SH-SY5Y (cell line): Measurements from ENCODE around the gene MADD.

Experiments
- GATA2 ChIP-seq: IDR thresholded peaks from 2 replicates; pipeline ENCODE4 v1.6.1; 2011; ENCODE audit warnings: mild to moderate bottlenecking, low read depth, low read length
- GATA3 ChIP-seq: IDR thresholded peaks from 2 replicates; pipeline ENCODE4 v1.6.1; 2011; ENCODE audit warnings: low read depth, mild to moderate bottlenecking, low read length, moderate library complexity

MADD gene

DNA sequence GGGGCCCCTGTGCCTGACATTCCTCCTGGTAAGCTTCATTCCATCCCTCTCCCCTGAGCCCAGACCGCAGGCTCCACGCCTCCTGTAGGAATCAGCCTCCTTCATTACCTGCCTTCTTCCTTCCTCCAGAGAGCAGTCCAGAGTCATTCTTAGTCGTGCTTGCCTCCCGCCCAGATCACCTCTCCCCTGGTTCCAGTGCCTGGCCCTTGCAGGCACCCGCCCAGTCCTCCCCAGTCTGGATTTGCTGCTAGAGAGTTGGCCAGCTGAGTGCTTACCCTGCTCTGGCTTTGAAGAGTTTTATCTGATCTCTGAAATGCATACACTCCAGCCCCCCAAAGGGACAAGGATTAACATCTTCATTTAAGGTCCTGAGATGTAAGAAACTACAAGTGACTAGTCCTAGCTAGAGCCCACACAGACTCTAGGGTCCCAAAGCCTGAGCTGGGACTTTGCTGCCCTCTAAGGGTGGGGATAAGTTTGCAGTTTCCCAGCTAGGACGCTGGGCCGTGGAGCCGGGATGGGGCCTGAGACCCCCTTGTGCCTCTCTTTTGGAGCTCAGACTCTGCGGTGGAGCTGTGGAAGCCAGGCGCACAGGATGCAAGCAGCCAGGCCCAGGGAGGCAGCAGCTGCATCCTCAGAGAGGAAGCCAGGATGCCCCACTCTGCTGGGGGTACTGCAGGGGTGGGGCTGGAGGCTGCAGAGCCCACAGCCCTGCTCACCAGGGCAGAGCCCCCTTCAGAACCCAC lies 10.5 kb upstream of the MADD start:
- TF ChIP-seq GATA2 (no peak), GATA3 (no peak)

DNA sequence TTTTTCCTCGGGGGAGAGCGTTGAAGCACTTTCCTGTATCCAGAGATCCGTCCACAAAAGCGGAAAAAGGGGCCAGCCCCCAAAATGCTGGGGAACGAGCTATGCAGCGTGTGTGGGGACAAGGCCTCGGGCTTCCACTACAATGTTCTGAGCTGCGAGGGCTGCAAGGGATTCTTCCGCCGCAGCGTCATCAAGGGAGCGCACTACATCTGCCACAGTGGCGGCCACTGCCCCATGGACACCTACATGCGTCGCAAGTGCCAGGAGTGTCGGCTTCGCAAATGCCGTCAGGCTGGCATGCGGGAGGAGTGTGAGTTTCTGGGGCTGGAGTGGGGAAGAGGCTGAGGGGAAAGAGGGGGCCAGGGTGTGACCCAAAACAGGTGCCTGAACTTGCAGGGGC lies 9.6 kb upstream of the MADD start:
- TF ChIP-seq GATA2 (no peak), GATA3 (no peak)

DNA sequence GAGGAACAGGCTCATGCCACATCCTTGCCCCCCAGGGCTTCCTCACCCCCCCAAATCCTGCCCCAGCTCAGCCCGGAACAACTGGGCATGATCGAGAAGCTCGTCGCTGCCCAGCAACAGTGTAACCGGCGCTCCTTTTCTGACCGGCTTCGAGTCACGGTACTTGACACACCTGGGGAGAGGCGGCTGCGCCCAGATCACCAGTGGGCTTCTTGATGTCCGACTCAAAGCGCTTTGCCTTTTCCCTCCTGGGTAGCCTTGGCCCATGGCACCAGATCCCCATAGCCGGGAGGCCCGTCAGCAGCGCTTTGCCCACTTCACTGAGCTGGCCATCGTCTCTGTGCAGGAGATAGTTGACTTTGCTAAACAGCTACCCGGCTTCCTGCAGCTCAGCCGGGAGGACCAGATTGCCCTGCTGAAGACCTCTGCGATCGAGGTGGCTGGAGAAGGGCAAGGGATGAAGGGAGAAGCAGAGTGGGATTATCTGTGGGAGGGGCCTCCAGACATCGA lies 8.6 kb upstream of the MADD start:
- TF ChIP-seq GATA2 (no peak), GATA3 (no peak)

DNA sequence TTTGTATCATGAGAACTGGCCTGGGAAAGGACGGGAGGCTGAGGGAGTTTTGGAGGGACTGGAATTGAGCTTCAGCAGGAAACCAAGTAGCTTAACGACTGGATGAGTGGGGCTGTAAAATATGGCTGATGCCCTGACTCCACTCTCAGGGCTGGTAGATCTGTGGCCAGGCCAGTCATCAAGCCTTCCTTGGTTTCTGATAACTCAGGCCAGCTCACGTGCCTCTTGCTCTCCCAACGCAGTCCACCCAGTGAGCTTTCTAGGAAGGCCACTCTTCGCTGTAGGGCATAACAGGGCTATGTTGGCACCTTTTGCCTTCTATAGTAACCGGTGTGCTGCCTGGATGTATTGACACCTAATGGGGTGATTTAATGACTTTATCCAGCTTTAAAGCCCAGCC lies 5.8 kb upstream of the MADD start:
- TF ChIP-seq GATA3 (no peak), GATA2 (no peak)

DNA sequence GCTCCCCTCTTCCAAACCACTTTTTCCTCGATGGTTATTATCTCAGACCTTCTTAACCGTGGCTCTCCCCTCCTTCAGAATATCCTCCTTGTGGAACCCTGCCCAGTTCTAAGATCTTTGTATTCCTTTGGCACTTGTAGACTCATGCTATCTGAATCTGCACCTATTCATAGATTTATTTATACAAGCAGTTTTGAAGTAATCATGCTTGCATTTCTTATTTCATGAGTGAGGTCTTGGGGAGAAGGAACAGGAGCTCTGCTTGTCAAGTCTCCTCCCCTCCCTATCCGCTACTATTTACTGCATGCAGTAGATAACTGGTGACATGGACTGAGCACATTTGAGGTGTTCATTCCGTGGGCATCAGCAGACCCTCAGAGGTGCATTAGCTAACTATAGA lies 5.4 kb upstream of the MADD start:
- TF ChIP-seq GATA2 (no peak), GATA3 (no peak)

DNA sequence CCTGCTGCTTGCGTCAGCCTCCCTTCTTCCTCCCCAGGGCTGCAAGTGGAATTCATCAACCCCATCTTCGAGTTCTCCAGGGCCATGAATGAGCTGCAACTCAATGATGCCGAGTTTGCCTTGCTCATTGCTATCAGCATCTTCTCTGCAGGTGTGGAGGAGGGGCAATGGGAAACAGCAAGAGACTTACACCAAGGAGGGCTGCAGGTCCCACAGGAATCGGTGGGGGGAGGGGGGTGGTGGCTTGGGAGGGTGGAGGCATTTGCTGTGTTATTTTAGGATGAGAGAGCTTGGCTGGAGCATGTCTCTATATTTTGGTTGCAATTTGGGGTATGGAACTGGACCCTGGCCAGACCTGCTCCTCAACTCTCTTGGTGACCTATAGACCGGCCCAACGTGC lies 2.1 kb upstream of the MADD start:
- TF ChIP-seq GATA2 (no peak), GATA3 (no peak)

DNA sequence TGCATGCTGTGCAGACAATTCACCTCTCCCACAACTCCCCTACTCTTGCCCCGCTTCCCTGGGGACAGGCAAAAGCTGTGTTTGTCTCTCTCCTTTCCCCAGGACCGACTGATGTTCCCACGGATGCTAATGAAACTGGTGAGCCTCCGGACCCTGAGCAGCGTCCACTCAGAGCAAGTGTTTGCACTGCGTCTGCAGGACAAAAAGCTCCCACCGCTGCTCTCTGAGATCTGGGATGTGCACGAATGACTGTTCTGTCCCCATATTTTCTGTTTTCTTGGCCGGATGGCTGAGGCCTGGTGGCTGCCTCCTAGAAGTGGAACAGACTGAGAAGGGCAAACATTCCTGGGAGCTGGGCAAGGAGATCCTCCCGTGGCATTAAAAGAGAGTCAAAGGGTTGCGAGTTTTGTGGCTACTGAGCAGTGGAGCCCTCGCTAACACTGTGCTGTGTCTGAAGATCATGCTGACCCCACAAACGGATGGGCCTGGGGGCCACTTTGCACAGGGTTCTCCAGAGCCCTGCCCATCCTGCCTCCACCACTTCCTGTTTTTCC lies 1.4 kb upstream of the MADD start:
- no peak for TF ChIP-seq GATA2
- TF ChIP-seq GATA3, result no peak

DNA sequence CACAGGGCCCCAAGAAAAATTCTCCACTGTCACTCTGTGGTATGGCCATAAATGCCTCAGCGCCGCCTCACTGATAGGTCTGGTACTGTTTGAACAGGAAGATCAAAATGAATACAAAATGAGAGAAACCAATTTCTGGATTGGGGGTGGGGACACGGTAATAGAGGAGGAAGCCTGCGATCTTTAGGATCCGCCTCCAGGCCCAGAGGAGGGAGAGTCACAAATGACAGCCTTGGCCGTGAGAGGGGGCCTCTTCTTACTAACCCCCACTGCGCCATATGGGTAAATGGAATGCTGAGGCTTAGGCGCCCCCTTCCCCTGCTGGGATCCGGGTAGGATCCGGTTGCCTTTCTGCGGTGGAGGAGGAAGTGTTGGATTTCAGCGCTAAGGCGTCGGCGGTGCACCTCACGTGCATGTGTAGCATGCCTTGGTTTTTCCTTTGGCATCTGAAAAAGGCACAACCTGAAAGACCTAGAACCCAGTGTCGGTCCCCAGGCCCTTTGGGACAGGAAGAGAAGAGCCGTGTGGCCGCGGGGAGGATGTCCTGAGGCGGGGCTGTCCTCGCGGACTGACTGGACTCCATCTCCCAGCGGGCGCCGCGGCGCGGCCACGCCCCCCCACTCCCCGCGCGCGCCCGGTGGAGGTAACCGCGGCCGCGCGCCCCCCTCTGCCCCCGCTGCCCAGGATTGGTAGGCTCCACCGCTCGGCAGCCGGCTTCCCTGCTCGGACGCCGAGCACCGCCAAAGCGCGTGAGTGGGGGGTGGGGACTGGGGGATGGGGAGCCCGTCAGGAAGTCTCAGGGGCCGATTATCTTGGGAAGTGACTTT lies 718 bp upstream of the MADD start:
- TF ChIP-seq GATA2, result no peak
- no peak for TF ChIP-seq GATA3

DNA sequence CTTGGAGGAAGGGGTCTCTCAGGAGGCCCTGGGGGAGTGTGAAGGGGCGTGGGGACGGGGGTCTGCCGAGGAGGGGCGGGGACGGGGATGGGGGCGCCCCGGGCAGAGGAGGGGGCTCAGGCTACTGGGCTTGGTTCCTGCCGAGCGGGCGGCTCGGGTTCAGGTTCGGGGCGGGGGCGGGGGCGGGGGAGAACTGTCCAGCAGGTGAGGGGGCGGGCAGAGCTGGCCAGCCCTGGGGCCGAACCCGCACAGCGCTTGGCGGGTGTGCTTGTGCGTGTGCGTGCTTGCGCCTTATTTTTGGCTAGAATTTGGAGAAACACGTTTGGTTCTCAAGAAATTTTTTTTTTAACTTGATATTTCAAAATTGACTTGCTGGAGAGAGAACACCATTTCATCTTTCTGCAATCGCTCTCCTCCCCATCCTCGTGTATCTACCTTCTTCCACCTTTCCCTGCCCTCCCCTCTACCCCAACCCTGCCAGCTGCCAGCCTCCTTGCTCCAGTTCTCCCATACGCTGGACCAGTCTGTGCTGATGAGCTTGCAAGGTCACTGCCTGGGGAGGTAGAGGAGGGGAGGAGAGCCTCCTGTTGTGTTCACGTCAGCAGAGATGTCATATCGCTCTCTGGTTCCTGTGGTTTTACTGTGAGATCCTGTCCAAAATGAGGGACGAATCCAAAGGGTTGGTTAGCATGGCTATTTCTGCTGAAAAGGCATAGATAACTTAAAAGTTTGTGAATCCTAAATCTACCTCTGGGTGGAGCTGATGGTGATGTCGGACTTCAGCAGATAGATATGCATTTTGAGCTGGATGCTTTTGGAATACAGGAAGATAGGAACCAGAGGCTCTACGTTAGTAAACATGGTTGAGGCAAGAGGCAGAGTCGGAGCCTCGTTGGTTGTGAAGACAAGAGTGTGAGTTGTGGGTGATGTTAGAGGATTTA lies 668 bp downstream of the MADD start:
- TF ChIP-seq GATA3, result no peak
- no peak for TF ChIP-seq GATA2

DNA sequence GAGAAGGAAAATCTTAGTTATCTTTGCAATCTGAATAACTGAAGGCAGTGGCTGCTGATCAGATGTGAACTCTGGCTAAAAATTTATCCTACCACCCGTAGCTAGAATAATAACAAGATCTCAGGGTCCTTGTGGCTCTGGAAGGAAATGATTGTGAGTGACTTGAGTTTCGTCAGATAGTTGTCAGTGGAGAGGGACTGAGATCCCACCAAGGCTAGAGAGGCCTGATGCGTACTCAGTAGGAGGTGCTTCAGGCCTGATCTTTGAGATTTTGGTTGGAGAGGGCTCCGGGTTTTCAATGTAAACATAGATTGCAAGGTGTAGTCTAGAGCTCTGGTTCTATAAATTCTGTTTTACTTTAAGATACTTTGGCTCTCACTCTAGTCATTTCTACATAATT lies 1.4 kb downstream of the MADD start:
- peak; percentile 67; the same call in 1 of the 2 replicates for TF ChIP-seq GATA2
- TF ChIP-seq GATA3, result no peak

DNA sequence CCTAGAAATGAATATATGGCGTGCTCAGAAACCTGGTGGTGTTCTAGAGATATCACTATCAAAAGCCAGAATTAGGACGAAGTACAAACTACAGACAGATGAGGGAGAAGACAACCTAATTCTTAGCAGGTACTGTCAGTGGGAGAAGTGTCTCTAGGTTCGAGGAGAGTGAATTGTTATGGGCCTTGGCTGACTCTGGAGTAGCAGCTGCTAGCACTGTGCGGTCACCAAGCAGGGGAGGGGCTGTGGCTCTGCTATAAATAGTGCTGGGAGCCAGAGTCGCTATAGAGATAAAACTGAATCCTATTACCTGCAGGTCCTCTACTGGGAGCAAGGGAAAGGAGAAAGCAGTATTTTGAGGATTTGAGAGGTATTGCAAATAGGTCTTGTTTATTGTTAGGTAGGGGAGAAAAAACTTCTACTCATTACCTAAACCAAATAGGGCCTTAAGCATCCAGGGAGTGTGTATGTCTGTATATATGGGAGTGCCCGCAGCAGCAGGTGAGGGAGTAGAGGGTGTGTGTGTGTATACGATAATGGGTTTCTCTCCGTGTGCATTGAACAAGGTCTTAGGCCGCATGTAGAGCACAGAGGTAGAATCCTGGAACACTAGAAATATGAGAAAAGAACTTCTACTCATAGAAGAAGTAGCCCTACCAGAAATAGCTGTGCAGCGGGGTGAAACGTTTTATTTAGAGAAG lies 2.2 kb downstream of the MADD start:
- TF ChIP-seq GATA2 (no peak), GATA3 (no peak)

DNA sequence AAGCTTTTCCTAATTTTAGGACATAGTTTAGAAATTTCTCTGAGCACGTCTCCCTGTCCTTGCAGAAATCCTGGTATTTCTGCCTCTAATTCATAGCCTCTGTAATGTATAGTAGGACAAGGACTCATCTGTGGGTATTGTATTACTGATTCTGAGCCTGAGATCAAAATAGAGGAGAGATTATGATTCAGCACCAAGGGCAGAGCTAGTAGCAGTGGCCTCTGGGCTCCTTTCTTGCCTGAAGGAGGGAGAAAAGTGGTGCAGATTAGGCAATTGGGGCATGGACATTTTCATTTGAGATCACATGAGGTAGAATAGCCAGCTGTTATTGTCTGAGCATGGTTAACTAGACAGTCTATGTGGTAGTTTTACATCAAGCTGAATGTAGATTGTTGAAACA lies 2.8 kb downstream of the MADD start:
- TF ChIP-seq GATA3 (no peak), GATA2 (no peak)
